Stromal cell of bone marrow (primary cell): ENCODE data around the gene HOXB6.

ENCODE experiments used
- DNase-seq: peaks from one replicate; pipeline ENCODE4 v3.0.0-alpha.2; 2012; ENCODE audit warnings: low read depth

HOXB6 gene

GRCh38 chr17:48593840-48594537 lies 10.8 kb downstream of the HOXB6 start:
- DNase-seq = no peak

GRCh38 chr17:48593126-48593829 lies 11.5 kb downstream of the HOXB6 start, which contains the start of gene HOXB5:
TSS of gene HOXB5 (minus strand) at chr17:48593779. CDS start at chr17:48593682, 97 bp downstream.
- DNase-seq = no peak

- DNase-seq = no peak
These were observed 12.2 kb downstream of the HOXB6 start for GRCh38 chr17:48592577-48592976.

GRCh38 chr17:48592057-48592514 lies 12.7 kb downstream of the HOXB6 start:
- DNase-seq = no peak

GRCh38 chr17:48591255-48592056 lies 13.3 kb downstream of the HOXB6 start:
- DNase-seq = no peak

GRCh38 chr17:48590607-48591161 lies 14.1 kb downstream of the HOXB6 start:
- DNase-seq = no peak

DNA sequence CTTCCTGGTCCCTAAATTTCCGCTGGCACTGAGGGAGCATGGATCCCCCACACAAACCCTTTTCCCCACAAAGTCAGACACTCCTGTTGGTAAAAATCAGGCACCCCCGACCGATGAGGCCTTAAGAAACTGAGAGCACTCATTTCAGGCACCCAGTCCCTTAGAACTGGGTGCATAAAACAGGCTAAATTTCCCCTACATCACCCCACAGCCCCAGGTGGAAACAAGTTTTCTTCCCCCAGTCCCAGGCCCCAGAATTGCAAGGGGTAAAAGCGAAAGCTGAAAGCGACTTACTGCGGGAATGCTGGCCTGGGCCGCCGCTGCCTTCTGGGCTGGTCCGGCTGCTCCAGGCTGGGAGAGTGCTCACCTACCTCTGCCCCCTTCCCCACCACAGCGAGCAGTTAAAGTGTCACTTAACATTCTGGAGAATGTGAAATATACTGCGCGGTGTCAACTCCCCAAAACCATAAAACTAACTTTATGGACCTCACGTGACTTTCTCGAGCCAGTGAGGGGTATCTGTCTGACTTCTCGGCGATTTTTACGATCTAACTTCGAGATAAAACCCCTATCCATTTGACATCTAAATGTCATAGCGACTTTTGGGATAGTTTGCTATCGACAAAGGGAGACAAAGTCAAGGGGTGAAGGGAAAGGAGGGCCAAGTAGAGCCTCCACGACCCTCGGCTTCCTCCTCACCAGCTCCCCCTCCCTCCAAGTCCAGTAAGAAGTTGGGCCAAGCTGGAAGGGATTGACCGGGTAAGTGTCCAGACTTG lies 14.8 kb downstream of the HOXB6 start, which contains the start of gene HOXB3:
Gene HOXB3 (minus strand): TSS at position 411 of the 776 bp plus-strand sequence. CDS start 37,767 bp downstream, outside the sequence.
- DNase-seq = no peak

- DNase-seq = no peak
These were observed 15.5 kb downstream of the HOXB6 start for GRCh38 chr17:48589060-48589830.

GRCh38 chr17:48588528-48588927 lies 16.3 kb downstream of the HOXB6 start:
- DNase-seq = no peak

- DNase-seq = no peak
These were observed 16.7 kb downstream of the HOXB6 start for GRCh38 chr17:48588074-48588415.

- no peak for DNase-seq
These were observed 17.3 kb downstream of the HOXB6 start for GRCh38 chr17:48587276-48588073.

GRCh38 chr17:48586355-48587258 lies 18.2 kb downstream of the HOXB6 start:
- no peak for DNase-seq

DNA sequence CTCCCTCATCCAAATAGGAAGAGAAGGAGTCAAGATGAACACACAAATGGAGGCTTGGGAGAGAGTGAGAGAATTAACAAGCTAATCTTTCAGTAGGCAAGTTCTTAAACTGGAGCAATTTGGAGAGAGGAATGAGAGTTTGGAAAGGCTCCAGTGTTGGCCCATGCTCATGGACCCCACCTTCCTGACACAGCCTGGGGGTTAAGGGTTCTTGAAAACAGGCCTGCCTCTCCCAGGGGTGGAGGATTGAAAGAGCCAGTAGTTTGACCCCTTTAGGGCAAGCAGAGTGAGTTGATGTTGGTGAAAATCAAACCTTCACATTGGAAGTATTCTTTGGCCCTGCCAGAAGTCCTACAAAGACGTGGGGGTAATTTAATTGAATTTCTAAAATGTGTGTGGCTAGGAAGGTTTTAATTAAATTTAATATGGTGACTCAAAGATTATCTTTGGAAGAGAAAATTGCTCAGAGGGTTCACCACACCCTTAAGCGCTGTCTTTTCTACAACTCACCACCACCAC lies 20.5 kb downstream of the HOXB6 start:
- DNase-seq = no peak

GRCh38 chr17:48583708-48584222 lies 21.0 kb downstream of the HOXB6 start:
- DNase-seq = no peak

DNA sequence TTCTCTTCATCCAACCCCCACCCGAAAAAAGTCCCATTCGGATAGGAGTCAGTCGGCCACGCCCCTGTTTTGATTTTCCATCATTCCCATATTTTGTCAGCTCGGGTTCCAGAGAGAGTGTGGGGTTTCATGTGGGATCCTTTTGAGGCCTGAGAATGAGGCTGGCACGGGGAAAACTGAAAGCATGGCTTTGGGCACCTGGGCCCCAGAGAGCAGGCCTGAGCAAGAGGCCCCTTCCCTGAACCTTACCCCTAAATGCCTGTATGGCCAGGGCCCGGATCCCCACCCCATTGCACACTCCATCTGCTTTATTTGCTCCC lies 22.1 kb downstream of the HOXB6 start:
- no peak for DNase-seq

GRCh38 chr17:48579760-48580554 lies 24.8 kb downstream of the HOXB6 start:
- no peak for DNase-seq

GRCh38 chr17:48579471-48579759 lies 25.4 kb downstream of the HOXB6 start:
- no peak for DNase-seq
